T-cell (primary cell): Measurements from ENCODE around the gene OR2T27. TPM values are rescaled to one million over a fixed set of nuclear protein-coding genes. Genes with fewer than 3 reads are reported as not detected.

Experiments
- ATAC-seq, 4 experiments: fragments of 200-7000 bp in 3 of 4; fragments of 150-1000 bp in 1 of 4; cut with Tn5 transposase; replicated peaks in 1 of 4; 1 replicate in 3 of 4; 2 replicates in 1 of 4; pipeline ENCODE4 v1.10.0; 2021; ENCODE audit warnings: moderate library complexity in 3 of 4, mild to moderate bottlenecking in 2 of 4, moderate number of reproducible peaks in 1 of 4
- CTCF ChIA-PET, 2 donors: fragments of 300-600 bp; sonication (Branson Sonifier 250); formaldehyde crosslinking; loops; one replicate each; lab custom pipeline; 2022; ENCODE audit warnings: antibody characterized with exemption in 2 of 2; lab: Charles Lee
- POLR2A ChIA-PET, 2 donors: fragments of 300-600 bp; sonication (Branson Sonifier 250); formaldehyde crosslinking; loops; one replicate each; lab custom pipeline; 2022; ENCODE audit warnings: antibody characterized with exemption in 2 of 2; lab: Charles Lee
- DNase-seq, 35 experiments: peaks; one replicate each; pipeline versions ENCODE4 v3.0.0 to v3.0.0-alpha.2; 2013 to 2023
- H3K27ac ChIP-seq: one replicate; pipeline ENCODE4 v1.5.1; 2013; ENCODE audit warnings: low read length
- H3K27me3 ChIP-seq, 2 experiments: replicated peaks in 1 of 2; 1 replicate in 1 of 2; 2 replicates in 1 of 2; pipeline versions ENCODE4 v1.6.1 to v1.7.0; 2013; ENCODE audit warnings: low read length in 1 of 2, mixed read lengths in 1 of 2; ENCODE audit not compliant: control insufficient read depth in 2 of 2, insufficient read depth in 2 of 2; ENCODE audit errors: extremely low read depth in 1 of 2
- H3K36me3 ChIP-seq, 2 donors: 1 replicate in 1 of 2; 2 replicates in 1 of 2; pipeline versions ENCODE4 v1.6.1 to v1.7.0; 2013; ENCODE audit warnings: low read length in 1 of 2; ENCODE audit not compliant: control insufficient read depth in 2 of 2, insufficient read depth in 1 of 2; ENCODE audit errors: extremely low read depth in 1 of 2
- H3K4me1 ChIP-seq, 2 experiments: 1 replicate in 1 of 2; 2 replicates in 1 of 2; pipeline versions ENCODE4 v1.6.1 to v1.7.0; 2013; ENCODE audit warnings: low read length in 2 of 2, mixed read lengths in 1 of 2; ENCODE audit not compliant: insufficient read depth in 2 of 2, control insufficient read depth in 1 of 2; ENCODE audit errors: extremely low read depth in 1 of 2
- H3K4me3 ChIP-seq, 2 donors: 1 replicate in 1 of 2; 2 replicates in 1 of 2; pipeline versions ENCODE4 v1.5.1 to v1.7.0; 2013; ENCODE audit warnings: mild to moderate bottlenecking in 2 of 2, low read length in 1 of 2, moderate library complexity in 1 of 2; ENCODE audit not compliant: control insufficient read depth in 1 of 2; ENCODE audit errors: extremely low read depth in 1 of 2
- H3K9me3 ChIP-seq: 2 replicates; pipeline ENCODE4 v1.7.0; 2013
- H3K27ac Mint-ChIP-seq, 2 donors: one replicate each; pipeline ENCODE4 v1.8.0; 2020 to 2021; ENCODE audit warnings: mild to moderate bottlenecking in 2 of 2, mixed read lengths in 2 of 2
- H3K27me3 Mint-ChIP-seq, 2 donors: one replicate each; pipeline ENCODE4 v1.8.0; 2021 to 2022; ENCODE audit warnings: mixed read lengths in 2 of 2
- H3K36me3 Mint-ChIP-seq: one replicate; pipeline ENCODE4 v1.8.0; 2021; ENCODE audit warnings: mixed read lengths
- H3K4me1 Mint-ChIP-seq, 3 donors: one replicate each; pipeline ENCODE4 v1.8.0; 2020 to 2022; ENCODE audit warnings: mixed read lengths in 3 of 3, mild to moderate bottlenecking in 1 of 3
- H3K4me3 Mint-ChIP-seq, 3 donors: one replicate each; pipeline ENCODE4 v1.8.0; 2020 to 2022; ENCODE audit warnings: mild to moderate bottlenecking in 3 of 3, mixed read lengths in 3 of 3, moderate library complexity in 3 of 3
- H3K9me3 Mint-ChIP-seq, 3 donors: one replicate each; pipeline ENCODE4 v1.8.0; 2020 to 2022; ENCODE audit warnings: mixed read lengths in 3 of 3
- WGBS: methylation state at CpG from one replicate; pipeline ENCODE4 v1.1.5; 2013; ENCODE audit warnings: missing lambda C conversion rate; ENCODE audit not compliant: insufficient coverage; 5-methylcytosine and 5-hydroxymethylcytosine counted together
- total RNA-seq, 35 experiments: library from RNA in 6 of 35; stranded (reverse) in 6 of 35; fragments of 120-200 nt in 1 of 35; gene quantifications; one replicate each; pipeline versions ENCODE4 v1.2.1 to v1.2.4 and lab custom pipeline; 2013 to 2026

OR2T27 gene
- total RNA-seq, 5 donors from 2014 or later (not counting 1 experiment from before 2014, with no cell fraction given), result not detected

- Mint-ChIP-seq H3K27me3 (no peaks in the 10 kb centered on the region), H3K27ac (no peak overlapping the region), H3K4me1 (peaks cover 0 to 9% (median 2%) of the 10 kb centered on the region in 3 donors), H3K4me3 (no peak overlapping the region), H3K9me3 (no peaks in the 10 kb centered on the region), H3K36me3 (no peaks in the 10 kb centered on the region)
- ATAC-seq (no peak), DNase-seq (no peak)
- WGBS, result 92% methylated on average over 2 of the region's 7 CpGs
- no peaks in the 10 kb centered on the region for H3K36me3 ChIP-seq
- ChIA-PET CTCF (interaction anchor here in 1 of 2 donors (0.7 to 1.2 kb wide), 3 partner anchors 12 to 217 kb away, joined by 3 to 4 read pairs (median 3); no protein-coding TSS in a partner anchor), POLR2A (interaction anchor here (0.6 to 0.7 kb wide), 2 partner anchors 215 to 278 kb away, joined by 3 read pairs; no protein-coding TSS in a partner anchor)
- H3K27me3 ChIP-seq, result no peaks in the 10 kb centered on the region
- H3K9me3 ChIP-seq, result no peaks in the 10 kb centered on the region
- H3K27ac ChIP-seq, result no peak overlapping the region
- no peak overlapping the region for H3K4me3 ChIP-seq
- no peaks in the 10 kb centered on the region for H3K4me1 ChIP-seq
Observed at GRCh38 chr1:248621770-248622169, 33.6 kb downstream of the OR2T27 start.

GRCh38 chr1:248618878-248619277, 36.5 kb downstream of the OR2T27 start:
- peak in 25 of 35 experiments; percentile 2 to 47 (median 23) for DNase-seq
- 0% methylated on average over 2 of the region's 3 CpGs for WGBS
- ATAC-seq, result no peak
- no peaks in the 10 kb centered on the region for H3K36me3 ChIP-seq
- no peaks in the 10 kb centered on the region for H3K36me3 Mint-ChIP-seq
- no peak overlapping the region for H3K27ac Mint-ChIP-seq
- H3K9me3 ChIP-seq, result no peaks in the 10 kb centered on the region
- H3K4me1 Mint-ChIP-seq, result peaks cover 0 to 9% (median 2%) of the 10 kb centered on the region in 3 donors
- ChIA-PET CTCF (no interaction called here), POLR2A (no interaction called here)
- H3K4me1 ChIP-seq, result no peaks in the 10 kb centered on the region
- no peak overlapping the region for H3K27ac ChIP-seq
- no peaks in the 10 kb centered on the region for H3K27me3 Mint-ChIP-seq
- H3K27me3 ChIP-seq, result no peaks in the 10 kb centered on the region
- no peak overlapping the region for H3K4me3 Mint-ChIP-seq
- H3K4me3 ChIP-seq, result no peak overlapping the region
- no peaks in the 10 kb centered on the region for H3K9me3 Mint-ChIP-seq

GRCh38 chr1:248618119-248618518, 37.2 kb downstream of the OR2T27 start:
- DNase-seq (no peak), ATAC-seq (no peak)
- Mint-ChIP-seq H3K9me3 (no peaks in the 10 kb centered on the region), H3K27ac (no peak overlapping the region), H3K4me1 (peaks cover 0 to 9% (median 2%) of the 10 kb centered on the region in 3 donors), H3K36me3 (no peaks in the 10 kb centered on the region), H3K4me3 (no peak overlapping the region), H3K27me3 (no peaks in the 10 kb centered on the region)
- no peaks in the 10 kb centered on the region for H3K4me1 ChIP-seq
- H3K27me3 ChIP-seq, result no peaks in the 10 kb centered on the region
- WGBS, result 80% methylated on average over 2 of the region's 7 CpGs
- no peak overlapping the region for H3K27ac ChIP-seq
- H3K9me3 ChIP-seq, result no peaks in the 10 kb centered on the region
- POLR2A ChIA-PET, result no interaction called here
- H3K4me3 ChIP-seq, result no peak overlapping the region
- CTCF ChIA-PET, result no interaction called here
- H3K36me3 ChIP-seq, result no peaks in the 10 kb centered on the region

- CTCF ChIA-PET, result no interaction called here
- Histone ChIP-seq H3K36me3 (no peaks in the 10 kb centered on the region), H3K27ac (no peak overlapping the region), H3K4me1 (no peaks in the 10 kb centered on the region), H3K4me3 (no peak overlapping the region), H3K9me3 (no peaks in the 10 kb centered on the region), H3K27me3 (peaks cover 0 to 7% of the 10 kb centered on the region in 2 experiments)
- H3K4me1 Mint-ChIP-seq, result peaks cover 0 to 11% (median 1%) of the 10 kb centered on the region in 3 donors
- no peak for DNase-seq
- no CpG with 5 or more reads among the region's 1 CpG for WGBS
- peaks cover 0 to 5% of the 10 kb centered on the region in 2 donors for H3K27me3 Mint-ChIP-seq
- no peaks in the 10 kb centered on the region for H3K36me3 Mint-ChIP-seq
- no peak for ATAC-seq
- POLR2A ChIA-PET, result no interaction called here
- no peaks in the 10 kb centered on the region for H3K9me3 Mint-ChIP-seq
- H3K4me3 Mint-ChIP-seq, result no peak overlapping the region
- H3K27ac Mint-ChIP-seq, result no peak overlapping the region
Observed at GRCh38 chr1:248613742-248614141, 41.6 kb downstream of the OR2T27 start.

GRCh38 chr1:248611883-248612414, 43.4 kb downstream of the OR2T27 start:
- POLR2A ChIA-PET, result no interaction called here
- no peak overlapping the region for H3K4me3 Mint-ChIP-seq
- 83% methylated on average over 3 of the region's 4 CpGs for WGBS
- Histone ChIP-seq H3K4me1 (no peaks in the 10 kb centered on the region), H3K27ac (no peak overlapping the region), H3K36me3 (no peaks in the 10 kb centered on the region), H3K27me3 (peaks cover 0 to 7% of the 10 kb centered on the region in 2 experiments), H3K9me3 (no peaks in the 10 kb centered on the region), H3K4me3 (no peak overlapping the region)
- H3K36me3 Mint-ChIP-seq, result no peaks in the 10 kb centered on the region
- no peak overlapping the region for H3K27ac Mint-ChIP-seq
- ATAC-seq (peak in 2 of 4 experiments; percentile 19 to 49), DNase-seq (peak in 1 of 35 experiments; percentile 3)
- H3K9me3 Mint-ChIP-seq, result no peaks in the 10 kb centered on the region
- peaks cover 0 to 5% of the 10 kb centered on the region in 2 donors for H3K27me3 Mint-ChIP-seq
- peaks cover 0 to 7% (median 1%) of the 10 kb centered on the region in 3 donors for H3K4me1 Mint-ChIP-seq
- CTCF ChIA-PET, result interaction anchor here in 1 of 2 donors (0.6 kb wide), 1 partner anchor 205 kb away, joined by 3 read pairs; no protein-coding TSS in a partner anchor

GRCh38 chr1:248610301-248610700, 45.0 kb downstream of the OR2T27 start:
- Histone ChIP-seq H3K27me3 (peaks cover 0 to 7% of the 10 kb centered on the region in 2 experiments), H3K36me3 (no peaks in the 10 kb centered on the region), H3K4me1 (no peaks in the 10 kb centered on the region), H3K9me3 (no peaks in the 10 kb centered on the region), H3K27ac (no peak overlapping the region), H3K4me3 (no peak overlapping the region)
- ChIA-PET CTCF (interaction anchor here in 1 of 2 donors (1.1 kb wide), 1 partner anchor 11 kb away, joined by 3 read pairs; no protein-coding TSS in a partner anchor), POLR2A (no interaction called here)
- peaks cover 0 to 5% of the 10 kb centered on the region in 2 donors for H3K27me3 Mint-ChIP-seq
- DNase-seq (no peak), ATAC-seq (no peak)
- H3K27ac Mint-ChIP-seq, result no peak overlapping the region
- H3K4me3 Mint-ChIP-seq, result no peak overlapping the region
- no peaks in the 10 kb centered on the region for H3K9me3 Mint-ChIP-seq
- no CpG with 5 or more reads among the region's 3 CpGs for WGBS
- no peaks in the 10 kb centered on the region for H3K36me3 Mint-ChIP-seq
- peaks cover 0 to 14% (median 1%) of the 10 kb centered on the region in 3 donors for H3K4me1 Mint-ChIP-seq
